B cell (primary cell): ENCODE data around the gene LIMK1. TPM values are rescaled to one million over a fixed set of nuclear protein-coding genes. Genes with fewer than 3 reads are reported as not detected.

Experiments
- ATAC-seq: fragments of 200-7000 bp; cut with Tn5 transposase; one replicate; pipeline ENCODE4 v1.10.0; 2021; ENCODE audit warnings: low read depth, mild to moderate bottlenecking, moderate number of reproducible peaks, moderate library complexity
- CTCF ChIA-PET: fragments of 350-600 bp; sonication (Branson Sonifier 250); formaldehyde crosslinking; loops from one replicate; lab custom pipeline; 2021; ENCODE audit warnings: antibody characterized with exemption, inconsistent platforms; lab: Charles Lee
- POLR2A ChIA-PET: fragments of 350-600 bp; sonication (Branson Sonifier 250); formaldehyde crosslinking; loops from one replicate; lab custom pipeline; 2021; ENCODE audit warnings: antibody characterized with exemption; lab: Charles Lee
- DNase-seq: peaks from one replicate; pipeline ENCODE4 v3.0.0; 2013
- H2AFZ ChIP-seq: 2 replicates; pipeline ENCODE4 v1.6.1; 2012; ENCODE audit warnings: mild to moderate bottlenecking, low read depth, low read length; ENCODE audit not compliant: insufficient read depth, poor library complexity, severe bottlenecking
- H3K27ac ChIP-seq, 2 donors: 1 replicate in 1 of 2; 2 replicates in 1 of 2; pipeline ENCODE4 v1.5.1; 2012 to 2013; ENCODE audit warnings: low read length in 2 of 2, mild to moderate bottlenecking in 2 of 2, moderate library complexity in 1 of 2
- H3K27me3 ChIP-seq, 4 experiments: fragments of 200-600 bp in 1 of 4; sonication (generic) in 1 of 4; replicated peaks in 1 of 4; 1 replicate in 2 of 4; 2 replicates in 2 of 4; pipeline versions ENCODE4 v1.6.1 to v1.7.0; 2013 to 2016; ENCODE audit warnings: low read length in 3 of 4, mild to moderate bottlenecking in 2 of 4, mixed read lengths in 1 of 4, moderate library complexity in 1 of 4; ENCODE audit not compliant: insufficient read depth in 4 of 4, control insufficient read depth in 3 of 4; ENCODE audit errors: control extremely low read depth in 1 of 4
- H3K36me3 ChIP-seq, 2 experiments: replicated peaks in 1 of 2; 1 replicate in 1 of 2; 2 replicates in 1 of 2; pipeline versions ENCODE4 v1.6.1 to v1.7.1; 2013; ENCODE audit warnings: low read length in 1 of 2; ENCODE audit not compliant: insufficient read depth in 2 of 2, control insufficient read depth in 1 of 2; ENCODE audit errors: control extremely low read depth in 1 of 2, extremely low read depth in 1 of 2
- H3K4me1 ChIP-seq, 2 donors: fragments of 200-600 bp in 1 of 2; sonication (generic) in 1 of 2; 1 replicate in 1 of 2; 2 replicates in 1 of 2; pipeline versions ENCODE4 v1.5.1 to v1.6.1; 2013 to 2017; ENCODE audit warnings: low read length in 2 of 2; ENCODE audit not compliant: control insufficient read depth in 2 of 2, insufficient read depth in 2 of 2
- H3K4me2 ChIP-seq: replicated peaks from 2 replicates; pipeline ENCODE3; 2012; ENCODE audit warnings: mild to moderate bottlenecking, low read depth, low read length; ENCODE audit not compliant: poor library complexity, severe bottlenecking
- H3K4me3 ChIP-seq, 5 experiments: fragments of 200-600 bp in 1 of 5; sonication (generic) in 1 of 5; 1 replicate in 3 of 5; 2 replicates in 2 of 5; pipeline versions ENCODE4 v1.5.1 to v1.7.0; 2011 to 2016; ENCODE audit warnings: low read length in 4 of 5, mild to moderate bottlenecking in 4 of 5, low read depth in 2 of 5, control low read depth in 1 of 5, moderate library complexity in 1 of 5; ENCODE audit not compliant: insufficient read depth in 1 of 5; ENCODE audit errors: control extremely low read depth in 1 of 5, extremely low read depth in 1 of 5
- H3K79me2 ChIP-seq: fragments of 200-600 bp; sonication (generic); one replicate; pipeline ENCODE4 v1.6.0; 2016; ENCODE audit warnings: low read length; ENCODE audit not compliant: control insufficient read depth, insufficient read depth
- H3K9ac ChIP-seq: fragments of 200-600 bp; sonication (generic); 2 replicates; pipeline ENCODE4 v1.6.1; 2017; ENCODE audit warnings: mild to moderate bottlenecking, low read length, moderate library complexity
- H3K9me3 ChIP-seq, 3 donors: one replicate each; pipeline versions ENCODE4 v1.6.1 to v1.7.1; 2013; ENCODE audit warnings: low read length in 2 of 3; ENCODE audit not compliant: control insufficient read depth in 2 of 3, insufficient read depth in 1 of 3; ENCODE audit errors: control extremely low read depth in 1 of 3
- H4K20me1 ChIP-seq: 2 replicates; pipeline ENCODE4 v1.6.0; 2012; ENCODE audit warnings: mild to moderate bottlenecking, low read length; ENCODE audit not compliant: insufficient read depth, control insufficient read depth, poor library complexity, severe bottlenecking
- H3K27ac Mint-ChIP-seq: one replicate; pipeline ENCODE4 v1.8.0; 2021; ENCODE audit warnings: mixed read lengths
- H3K27me3 Mint-ChIP-seq: one replicate; pipeline ENCODE4 v1.8.0; 2021; ENCODE audit warnings: mixed read lengths
- H3K4me1 Mint-ChIP-seq: one replicate; pipeline ENCODE4 v1.8.0; 2021; ENCODE audit warnings: mixed read lengths
- H3K4me3 Mint-ChIP-seq: one replicate; pipeline ENCODE4 v1.8.0; 2021; ENCODE audit warnings: mixed read lengths
- H3K9me3 Mint-ChIP-seq: one replicate; pipeline ENCODE4 v1.8.0; 2022; ENCODE audit warnings: mixed read lengths; ENCODE audit not compliant: insufficient read depth
- EZH2 ChIP-seq: IDR thresholded peaks from 2 replicates; pipeline ENCODE4 v1.6.1; 2012; ENCODE audit warnings: borderline replicate concordance, low read depth, mild to moderate bottlenecking, moderate library complexity, low read length; ENCODE audit not compliant: insufficient read depth, poor library complexity, severe bottlenecking
- WGBS: methylation state at CpG from one replicate; pipeline ENCODE4 v1.1.5; 2013; ENCODE audit warnings: missing lambda C conversion rate; ENCODE audit not compliant: insufficient coverage; 5-methylcytosine and 5-hydroxymethylcytosine counted together
- intact Hi-C: fragments of 100-400 bp; cut with micrococcal nuclease; formaldehyde crosslinking; loops from one replicate; pipeline ENCODE4 v1.10.0; 2022
- polyA plus RNA-seq: library from polyadenylated mRNA; depleted of rRNA; stranded (reverse); fragments of >200 nt; gene quantifications from 2 replicates; pipeline ENCODE4 v1.2.3, GENCODE V29; 2012
- total RNA-seq, 2 donors: library from RNA; stranded (reverse); fragments of 120-200 nt in 1 of 2; gene quantifications; 1 replicate in 1 of 2; 2 replicates in 1 of 2; pipeline versions ENCODE4 v1.2.3 to v1.2.4, GENCODE V29; 2013 to 2022
- TF ChIP-seq, protein P1 (sequence below): fragments of 200-600 bp; IDR thresholded peaks from one replicate; pipeline ENCODE4 v1.8.0; 2022; ENCODE audit warnings: antibody characterized with exemption, mild to moderate bottlenecking

Gene LIMK1
- total and polyA plus RNA-seq, 2 donors (not counting 1 experiment from before 2014, with no cell fraction given) = 38.7 to 70.8 TPM

DNA sequence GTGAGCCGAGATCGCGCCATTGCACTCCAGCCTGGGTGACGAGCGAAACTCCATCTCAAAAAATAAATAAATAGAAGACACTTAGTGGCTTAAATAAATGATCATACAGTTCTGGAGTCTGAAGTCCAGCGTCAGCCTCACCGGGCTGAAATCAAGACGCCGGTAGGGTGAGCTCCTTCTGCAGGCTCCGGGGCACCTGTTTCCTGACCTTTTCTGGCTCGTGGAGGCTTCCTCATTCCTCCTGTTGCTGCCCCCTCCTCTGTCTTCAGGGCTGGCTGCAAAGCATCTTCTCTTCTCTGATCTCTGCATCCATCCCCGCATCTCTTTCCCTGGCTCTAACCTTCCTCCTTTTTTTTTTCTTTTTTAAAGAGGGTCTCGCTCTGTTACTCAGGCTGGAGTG, 32.8 kb downstream of the LIMK1 start:
- CTCF ChIA-PET = interaction anchor here (0.7 to 1.2 kb wide), 2 partner anchors 42 to 284 kb away, joined by 3 read pairs; no protein-coding TSS in a partner anchor
- Histone ChIP-seq H3K9ac (no peak overlapping the region), H3K27me3 (no peaks in the 10 kb centered on the region), H2AFZ (no peak overlapping the region), H3K4me2 (no peak overlapping the region), H4K20me1 (no peaks in the 10 kb centered on the region), H3K4me3 (no peak overlapping the region), H3K27ac (no peak overlapping the region), H3K36me3 (peaks cover 5 to 44% of the 10 kb centered on the region in 2 experiments), H3K9me3 (peaks cover 0 to 3% (median 0%) of the 10 kb centered on the region in 3 donors), H3K4me1 (no peaks in the 10 kb centered on the region), H3K79me2 (no peaks in the 10 kb centered on the region)
- intact Hi-C loops = loop anchor here (5.0 kb wide), 1 partner anchor 49 kb away; no protein-coding TSS in a partner anchor
- H3K27me3 Mint-ChIP-seq = no peaks in the 10 kb centered on the region
- no peak overlapping the region for H3K27ac Mint-ChIP-seq
- no peak for TF ChIP-seq EZH2
- TF ChIP-seq, protein P1, sequence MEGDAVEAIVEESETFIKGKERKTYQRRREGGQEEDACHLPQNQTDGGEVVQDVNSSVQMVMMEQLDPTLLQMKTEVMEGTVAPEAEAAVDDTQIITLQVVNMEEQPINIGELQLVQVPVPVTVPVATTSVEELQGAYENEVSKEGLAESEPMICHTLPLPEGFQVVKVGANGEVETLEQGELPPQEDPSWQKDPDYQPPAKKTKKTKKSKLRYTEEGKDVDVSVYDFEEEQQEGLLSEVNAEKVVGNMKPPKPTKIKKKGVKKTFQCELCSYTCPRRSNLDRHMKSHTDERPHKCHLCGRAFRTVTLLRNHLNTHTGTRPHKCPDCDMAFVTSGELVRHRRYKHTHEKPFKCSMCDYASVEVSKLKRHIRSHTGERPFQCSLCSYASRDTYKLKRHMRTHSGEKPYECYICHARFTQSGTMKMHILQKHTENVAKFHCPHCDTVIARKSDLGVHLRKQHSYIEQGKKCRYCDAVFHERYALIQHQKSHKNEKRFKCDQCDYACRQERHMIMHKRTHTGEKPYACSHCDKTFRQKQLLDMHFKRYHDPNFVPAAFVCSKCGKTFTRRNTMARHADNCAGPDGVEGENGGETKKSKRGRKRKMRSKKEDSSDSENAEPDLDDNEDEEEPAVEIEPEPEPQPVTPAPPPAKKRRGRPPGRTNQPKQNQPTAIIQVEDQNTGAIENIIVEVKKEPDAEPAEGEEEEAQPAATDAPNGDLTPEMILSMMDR = no peak
- H3K4me3 Mint-ChIP-seq = no peak overlapping the region
- WGBS = 8% methylated on average over 6 of the region's 13 CpGs
- no peaks in the 10 kb centered on the region for H3K9me3 Mint-ChIP-seq
- ATAC-seq = no peak
- H3K4me1 Mint-ChIP-seq = peaks cover 1% of the 10 kb centered on the region
- no peak for DNase-seq
- POLR2A ChIA-PET = interaction anchor here (0.7 kb wide), 1 partner anchor 96 kb away, joined by 3 read pairs; no protein-coding TSS in a partner anchor

DNA sequence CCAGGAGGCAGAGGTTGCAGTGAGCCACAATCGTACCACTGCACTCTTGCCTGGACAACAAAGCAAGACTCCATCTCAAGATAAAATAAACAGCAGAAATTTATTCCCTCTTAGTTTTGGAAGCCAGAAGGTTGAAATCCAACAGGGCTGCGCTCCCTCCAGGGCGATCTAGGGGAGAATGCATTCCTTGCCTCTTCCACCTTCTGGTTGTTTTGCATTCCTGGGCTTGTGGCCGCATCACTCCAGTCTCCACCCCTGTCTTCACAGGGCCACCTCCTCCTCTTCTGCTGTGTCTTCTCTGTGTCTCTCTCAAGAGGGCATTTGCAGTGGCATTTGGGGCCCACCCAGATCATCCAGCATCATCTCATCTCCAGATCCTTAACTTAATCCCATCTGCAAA, 36.2 kb downstream of the LIMK1 start:
- 100% methylated on average over 3 of the region's 4 CpGs for WGBS
- Histone ChIP-seq H3K9me3 (peaks cover 0 to 3% (median 0%) of the 10 kb centered on the region in 3 donors), H3K9ac (no peak overlapping the region), H3K4me2 (no peak overlapping the region), H3K4me1 (no peaks in the 10 kb centered on the region), H2AFZ (no peak overlapping the region), H3K36me3 (peaks cover 5 to 37% of the 10 kb centered on the region in 2 experiments), H3K4me3 (no peak overlapping the region), H3K79me2 (no peaks in the 10 kb centered on the region), H3K27ac (no peak overlapping the region), H3K27me3 (no peaks in the 10 kb centered on the region), H4K20me1 (no peaks in the 10 kb centered on the region)
- Mint-ChIP-seq H3K9me3 (no peaks in the 10 kb centered on the region), H3K4me1 (peaks cover 3% of the 10 kb centered on the region), H3K4me3 (no peak overlapping the region), H3K27me3 (no peaks in the 10 kb centered on the region), H3K27ac (no peak overlapping the region)
- ChIA-PET POLR2A (no interaction called here), CTCF (no interaction called here)
- no peak for ATAC-seq
- intact Hi-C loops = loop anchor here (5.0 kb wide), 1 partner anchor 53 kb away; no protein-coding TSS in a partner anchor
- no peak for TF ChIP-seq EZH2
- TF ChIP-seq, protein P1 = no peak
- DNase-seq = no peak
